ENCODE results near the gene CNMD.

The CNMD gene

DNA sequence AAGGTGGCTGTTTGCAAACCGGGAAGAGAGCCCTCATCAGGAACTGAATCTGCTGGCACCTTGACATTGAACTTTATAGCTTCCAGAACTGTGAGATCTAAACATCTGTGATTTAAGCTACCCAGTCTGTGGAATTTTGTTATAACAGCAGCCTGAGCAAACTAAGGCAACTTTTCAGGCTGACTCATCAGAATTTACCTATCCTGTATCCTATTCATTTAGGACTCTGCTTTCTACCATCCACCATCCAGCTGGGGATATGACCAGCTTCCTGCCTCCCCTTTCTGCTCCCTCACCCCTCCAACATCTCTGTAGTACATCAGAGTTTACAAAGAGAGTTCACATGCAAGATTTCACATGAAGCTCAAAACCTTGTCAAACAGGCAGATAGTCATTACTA is 11.1 kb upstream of the CNMD start:
- TF ChIP-seq, protein P1, sequence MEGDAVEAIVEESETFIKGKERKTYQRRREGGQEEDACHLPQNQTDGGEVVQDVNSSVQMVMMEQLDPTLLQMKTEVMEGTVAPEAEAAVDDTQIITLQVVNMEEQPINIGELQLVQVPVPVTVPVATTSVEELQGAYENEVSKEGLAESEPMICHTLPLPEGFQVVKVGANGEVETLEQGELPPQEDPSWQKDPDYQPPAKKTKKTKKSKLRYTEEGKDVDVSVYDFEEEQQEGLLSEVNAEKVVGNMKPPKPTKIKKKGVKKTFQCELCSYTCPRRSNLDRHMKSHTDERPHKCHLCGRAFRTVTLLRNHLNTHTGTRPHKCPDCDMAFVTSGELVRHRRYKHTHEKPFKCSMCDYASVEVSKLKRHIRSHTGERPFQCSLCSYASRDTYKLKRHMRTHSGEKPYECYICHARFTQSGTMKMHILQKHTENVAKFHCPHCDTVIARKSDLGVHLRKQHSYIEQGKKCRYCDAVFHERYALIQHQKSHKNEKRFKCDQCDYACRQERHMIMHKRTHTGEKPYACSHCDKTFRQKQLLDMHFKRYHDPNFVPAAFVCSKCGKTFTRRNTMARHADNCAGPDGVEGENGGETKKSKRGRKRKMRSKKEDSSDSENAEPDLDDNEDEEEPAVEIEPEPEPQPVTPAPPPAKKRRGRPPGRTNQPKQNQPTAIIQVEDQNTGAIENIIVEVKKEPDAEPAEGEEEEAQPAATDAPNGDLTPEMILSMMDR (IDR thresholded peaks at IDR 0.05; ENCODE audit: low read depth, low read length) = no peak
- DNase-seq (ENCODE audit: low read depth, low spot score) = no peak
- in situ Hi-C loops (cut with HindIII; ENCODE audit: low sequenced_read_pairs) = no loop called here
- H3K4me3 ChIP-seq (ENCODE audit: low read depth, low read length) = no peak overlapping the region

DNA sequence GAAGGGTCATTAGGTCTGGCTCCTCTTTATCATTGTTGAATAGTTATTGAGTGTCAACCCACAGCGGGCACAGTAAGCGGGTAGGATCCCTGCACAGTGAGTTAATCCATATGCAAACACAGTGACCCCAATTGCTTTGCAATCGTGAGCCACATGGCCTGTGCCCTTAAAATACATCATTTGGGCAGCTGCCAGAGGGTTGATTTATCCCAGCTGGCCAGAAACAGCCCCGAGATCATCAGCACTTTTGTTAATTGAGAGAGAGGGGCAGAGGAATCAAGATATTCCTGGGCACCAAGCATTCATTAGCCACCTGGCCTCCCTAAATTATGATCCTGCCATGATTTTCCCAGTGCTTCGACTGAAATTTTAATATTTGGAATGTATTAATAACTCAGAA is 9.8 kb upstream of the CNMD start:
- in situ Hi-C loops (cut with HindIII; ENCODE audit: low sequenced_read_pairs) = no loop called here
- TF ChIP-seq, protein P1 (IDR thresholded peaks at IDR 0.05; ENCODE audit: low read depth, low read length) = no peak
- DNase-seq (ENCODE audit: low read depth, low spot score) = no peak
- no peak overlapping the region for H3K4me3 ChIP-seq (ENCODE audit: low read depth, low read length)

DNA sequence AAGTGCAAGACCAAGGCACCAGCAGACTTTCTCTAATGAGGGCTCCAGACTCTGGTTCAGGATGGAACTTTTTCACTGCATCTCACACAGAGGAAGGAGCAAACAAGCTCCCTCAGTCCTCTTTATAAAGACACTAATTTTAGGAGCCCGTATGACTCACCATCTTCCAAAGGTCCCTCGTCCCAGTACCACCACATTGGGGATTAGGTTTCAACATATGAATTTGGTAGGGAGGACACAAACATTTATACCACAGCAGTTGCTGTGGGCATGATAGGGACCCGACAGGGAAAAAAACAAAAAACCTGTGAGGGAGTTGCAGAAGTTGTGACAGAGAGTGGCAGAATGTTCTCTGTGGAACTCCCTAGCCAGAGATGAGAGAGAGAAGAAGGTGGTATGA is 6.5 kb upstream of the CNMD start:
- TF ChIP-seq, protein P1 (IDR thresholded peaks at IDR 0.05; ENCODE audit: low read depth, low read length) = no peak
- no peak overlapping the region for H3K4me3 ChIP-seq (ENCODE audit: low read depth, low read length)
- no peak for DNase-seq (ENCODE audit: low read depth, low spot score)
- in situ Hi-C loops (cut with HindIII; ENCODE audit: low sequenced_read_pairs) = no loop called here

DNA sequence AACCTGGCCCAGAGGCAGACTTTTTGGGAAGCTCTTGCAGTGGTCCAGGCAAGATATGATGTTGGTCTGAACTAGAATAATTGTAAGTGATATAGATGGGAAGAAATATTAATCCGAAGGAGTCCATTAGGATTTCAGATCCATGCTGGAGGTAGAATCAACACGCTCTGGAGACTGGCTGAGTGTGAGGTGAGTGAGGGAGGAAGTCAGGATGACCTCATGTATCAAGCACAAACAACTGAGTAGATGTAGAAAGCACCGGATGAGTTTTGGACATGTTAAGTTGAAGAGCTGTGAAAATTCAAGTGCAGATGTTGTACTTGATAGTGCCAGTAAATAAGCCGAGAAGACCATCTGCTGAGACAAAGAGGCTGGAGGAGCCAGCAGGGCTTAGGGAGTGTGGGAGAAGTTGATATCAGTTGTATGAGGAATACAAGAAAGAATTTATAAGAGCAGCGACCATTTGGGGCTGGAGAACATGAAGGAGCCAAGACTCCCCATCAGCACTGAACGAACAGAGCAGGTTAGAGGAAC is 5.3 kb upstream of the CNMD start:
- in situ Hi-C loops (cut with HindIII; ENCODE audit: low sequenced_read_pairs) = no loop called here

DNA sequence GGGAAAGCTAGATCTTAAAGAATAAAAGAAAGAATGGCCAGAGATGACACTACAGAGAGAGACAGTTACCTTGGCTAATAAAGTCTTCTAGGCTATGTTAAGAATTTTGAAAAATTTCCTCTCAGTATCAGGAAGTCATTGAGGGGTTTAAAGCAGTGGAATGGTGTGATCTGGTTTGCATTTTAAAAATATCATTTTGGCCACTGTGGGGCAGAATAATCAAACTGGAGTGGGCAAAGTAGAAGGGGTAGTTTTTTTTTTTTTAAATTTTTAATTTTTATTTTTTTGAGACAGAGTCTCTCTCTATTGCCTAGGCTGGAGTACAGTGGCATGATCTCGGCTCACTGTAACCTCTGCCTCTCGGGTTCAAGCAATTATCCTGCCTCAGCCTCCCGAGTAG is 4.4 kb upstream of the CNMD start:
- in situ Hi-C loops (cut with HindIII; ENCODE audit: low sequenced_read_pairs) = no loop called here
- no peak overlapping the region for H3K4me3 ChIP-seq (ENCODE audit: low read depth, low read length)
- TF ChIP-seq, protein P1 (IDR thresholded peaks at IDR 0.05; ENCODE audit: low read depth, low read length) = no peak
- DNase-seq (ENCODE audit: low read depth, low spot score) = no peak

More for the DNA sequence above, 5.3 kb upstream of the CNMD start:
- H3K4me3 ChIP-seq (ENCODE audit: low read depth, low read length) = no peak overlapping the region
- no peak for DNase-seq (ENCODE audit: low read depth, low spot score)
- TF ChIP-seq, protein P1 (IDR thresholded peaks at IDR 0.05; ENCODE audit: low read depth, low read length) = no peak

DNA sequence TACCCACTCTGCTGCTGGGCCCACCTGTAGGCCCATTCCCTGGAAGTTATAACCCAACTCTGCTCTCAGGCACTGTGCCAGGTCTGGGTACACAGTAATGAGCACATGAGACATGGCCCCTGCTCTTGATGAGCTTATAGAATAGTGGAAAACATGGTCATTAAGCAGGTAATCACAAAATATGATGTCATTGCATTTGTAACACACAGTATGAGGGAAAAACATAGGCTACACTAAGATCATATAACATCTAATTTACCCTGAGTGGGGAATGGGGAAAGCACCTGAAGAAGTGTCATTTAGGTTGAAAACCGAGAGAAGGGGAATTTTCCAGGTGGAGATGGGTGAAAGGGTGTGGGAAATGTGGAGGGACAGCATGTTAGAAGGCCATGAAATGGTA is 3.9 kb upstream of the CNMD start:
- no peak overlapping the region for H3K4me3 ChIP-seq (ENCODE audit: low read depth, low read length)
- in situ Hi-C loops (cut with HindIII; ENCODE audit: low sequenced_read_pairs) = no loop called here
- no peak for DNase-seq (ENCODE audit: low read depth, low spot score)

More for the DNA sequence above, 3.9 kb upstream of the CNMD start:
- TF ChIP-seq, protein P1 (IDR thresholded peaks at IDR 0.05; ENCODE audit: low read depth, low read length) = no peak

All from astrocyte of the spinal cord (primary cell).